Stimulated activated CD4-positive, alpha-beta T cell treated with anti-CD3 and anti-CD28 coated beads, Interleukin-12 subunit alpha, Interleukin-12 subunit beta, amount 100 ng/mL, for 24 hours (primary cell): Measurements from ENCODE around the gene MLXIP.
"Not testable (repeated sequence)": the region's sequence is repeated elsewhere in the genome, so short reads cannot be mapped to it uniquely, and the experiment has no call there.

Experiments
- DNase-seq, 2 experiments: peaks; one replicate each; pipeline ENCODE4 v3.0.0-alpha.2; 2020; ENCODE audit warnings: low read depth in 2 of 2

Gene MLXIP

GRCh38 chr12:122096014-122096413 lies 17.5 kb downstream of the MLXIP start:
- no peak for DNase-seq

GRCh38 chr12:122096591-122097149 lies 18.1 kb downstream of the MLXIP start:
- no peak for DNase-seq

DNA sequence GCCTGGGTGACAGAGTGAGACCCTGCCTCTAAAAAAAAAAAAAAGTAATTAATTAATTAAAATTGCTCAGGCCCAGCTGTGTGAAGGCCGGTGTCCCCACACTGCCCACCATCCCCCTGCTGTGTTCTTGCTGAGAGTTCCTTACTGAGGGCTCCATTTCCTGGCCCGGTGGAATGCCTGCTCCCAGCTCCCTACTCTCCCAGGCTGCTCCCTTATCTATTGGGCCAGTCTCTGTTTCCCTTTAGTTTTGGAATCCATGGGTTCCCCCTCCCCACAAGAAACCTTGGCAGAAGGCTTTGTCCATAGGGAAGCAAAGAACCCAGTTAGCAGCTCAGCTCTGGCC lies 19.0 kb downstream of the MLXIP start:
- DNase-seq = no peak

GRCh38 chr12:122097927-122098756 lies 19.6 kb downstream of the MLXIP start:
- DNase-seq = no peak

- DNase-seq = no peak
Observed at GRCh38 chr12:122099280-122099749, 20.8 kb downstream of the MLXIP start.

GRCh38 chr12:122099856-122100255 lies 21.3 kb downstream of the MLXIP start:
- DNase-seq = no peak

- DNase-seq = no peak
Observed at GRCh38 chr12:122100568-122100967, 22.0 kb downstream of the MLXIP start.

DNA sequence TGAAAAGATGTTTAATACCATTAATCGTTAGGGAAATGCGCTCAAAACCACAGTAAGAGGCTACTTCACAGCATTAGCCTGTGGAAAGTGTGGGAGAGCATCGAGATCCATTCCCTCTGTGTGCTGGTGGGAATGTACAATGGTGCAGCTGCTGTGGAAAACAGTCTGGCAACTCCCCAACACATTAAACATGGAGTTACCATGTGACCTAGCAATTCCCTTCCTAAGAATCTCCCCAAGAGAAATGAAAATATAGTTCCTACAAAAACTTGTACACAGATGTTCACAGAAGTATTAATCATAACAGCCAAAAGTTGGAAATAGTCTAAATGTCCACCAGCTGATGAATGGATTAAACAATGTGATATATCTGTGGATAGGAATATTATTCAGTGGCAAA lies 23.8 kb downstream of the MLXIP start:
- no peak for DNase-seq

GRCh38 chr12:122104844-122105243 lies 26.3 kb downstream of the MLXIP start:
- DNase-seq = no peak

GRCh38 chr12:122105496-122105895 lies 26.9 kb downstream of the MLXIP start:
- not testable (repeated sequence) for DNase-seq

DNA sequence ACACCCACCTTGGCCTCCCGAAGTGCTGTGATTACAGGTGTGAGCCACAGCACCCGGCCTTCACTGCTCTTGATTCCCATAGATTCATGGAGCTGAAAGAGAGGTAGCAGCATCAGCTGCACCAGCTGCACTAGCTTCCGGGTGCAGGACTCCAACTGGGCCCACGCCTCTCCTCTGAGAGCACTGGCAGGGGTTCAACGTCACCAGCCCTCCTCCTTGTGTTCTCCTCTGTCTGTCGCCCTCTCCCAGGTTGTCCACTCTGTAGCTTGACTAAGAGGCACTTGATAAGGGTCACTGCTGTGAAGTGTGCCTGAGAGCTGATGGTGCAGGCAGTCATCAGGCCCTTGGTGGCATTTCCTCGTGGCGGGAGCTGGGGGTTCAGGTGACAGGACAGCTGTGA lies 28.3 kb downstream of the MLXIP start:
- no peak for DNase-seq

GRCh38 chr12:122107261-122107660 lies 28.7 kb downstream of the MLXIP start:
- DNase-seq = no peak

DNA sequence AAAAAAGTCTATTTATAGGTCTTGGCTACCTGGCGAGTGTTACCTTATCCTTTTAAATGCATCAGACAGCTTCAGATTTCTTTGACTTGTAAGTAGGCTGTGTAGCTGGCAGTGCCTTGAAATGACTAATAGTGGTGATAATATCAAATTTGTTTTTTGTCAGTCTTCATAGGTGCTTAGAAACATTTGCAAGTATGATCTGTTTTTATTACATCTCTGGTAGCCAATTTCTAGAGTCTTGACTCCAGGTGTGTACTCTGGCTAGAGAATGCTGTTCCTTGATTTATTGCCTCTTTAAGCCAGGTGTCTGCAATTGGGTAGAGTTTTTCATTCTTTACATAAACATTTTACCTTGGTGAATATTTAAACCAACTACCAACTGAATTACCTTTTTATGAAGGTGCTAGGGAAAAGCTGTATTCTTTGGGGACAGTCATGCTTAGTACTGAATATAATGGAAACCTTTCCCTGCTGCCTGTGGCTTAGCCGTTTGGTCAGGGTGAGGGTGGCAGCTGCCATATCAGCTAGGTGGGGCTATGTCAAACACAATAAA lies 32.6 kb downstream of the MLXIP start:
- no peak for DNase-seq

GRCh38 chr12:122116707-122117535 lies 38.4 kb downstream of the MLXIP start:
- no peak for DNase-seq

DNA sequence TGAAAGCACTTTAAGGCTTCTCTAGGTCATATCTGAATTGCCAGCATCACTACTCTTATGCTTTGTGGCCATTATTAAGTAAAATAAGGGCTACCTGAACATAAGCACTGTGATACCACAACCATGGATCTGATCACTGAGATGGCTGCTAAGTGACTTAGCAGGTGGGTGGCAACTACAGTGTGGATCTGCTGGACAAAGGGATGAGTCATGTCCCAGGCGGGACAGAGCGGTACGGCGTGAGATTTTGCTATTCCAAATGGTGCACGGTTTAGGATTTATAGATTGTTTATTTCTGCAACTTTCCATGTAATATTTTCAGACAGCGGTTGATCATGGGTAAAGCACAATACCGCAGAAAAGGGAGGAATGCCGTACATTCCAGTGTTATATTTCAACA lies 39.4 kb downstream of the MLXIP start:
- DNase-seq = no peak

DNA sequence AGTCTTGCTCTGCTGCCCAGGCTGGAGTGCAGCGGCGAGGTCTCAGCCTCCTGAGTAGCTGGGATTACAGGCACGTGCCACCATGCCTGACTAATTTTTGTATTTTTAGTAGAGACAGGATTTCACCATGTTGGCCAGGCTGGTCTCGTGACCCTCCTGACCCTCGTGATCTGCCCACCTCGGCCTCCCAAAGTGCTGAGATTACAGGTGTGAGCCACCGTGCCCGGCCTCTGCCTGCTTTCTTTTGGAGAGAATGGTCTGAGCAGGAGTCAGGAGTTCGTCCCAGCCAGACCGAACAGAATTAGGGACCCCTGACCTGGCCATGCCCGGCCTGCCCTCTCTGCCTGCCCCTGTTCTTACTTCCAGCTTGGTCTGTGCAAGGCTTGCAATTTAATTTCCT lies 42.8 kb downstream of the MLXIP start:
- DNase-seq = not testable (repeated sequence)

DNA sequence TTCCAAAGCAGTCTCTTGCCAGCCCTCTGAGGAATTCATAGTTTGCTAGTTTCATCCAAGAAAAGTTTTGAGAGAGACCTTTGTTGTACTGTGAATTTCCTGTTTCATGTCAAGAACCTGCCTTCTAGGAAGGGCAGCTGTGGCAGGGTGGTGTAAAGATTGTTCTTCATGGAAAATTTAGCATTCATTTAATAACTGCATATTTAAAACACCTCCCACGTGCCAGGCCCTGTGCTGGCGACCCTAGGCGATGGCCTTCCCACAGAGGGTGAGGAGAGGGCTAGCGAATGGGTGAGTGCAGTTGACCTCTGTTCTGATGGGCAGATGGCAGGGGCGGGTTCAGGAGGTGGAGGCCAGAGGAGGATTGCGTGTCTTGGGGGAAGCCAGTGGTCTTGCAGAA lies 43.2 kb downstream of the MLXIP start:
- DNase-seq = no peak

GRCh38 chr12:122123051-122123760 lies 44.6 kb downstream of the MLXIP start:
- DNase-seq = peak; percentile 33 to 67

GRCh38 chr12:122123761-122124145 lies 45.2 kb downstream of the MLXIP start:
- no peak for DNase-seq

DNA sequence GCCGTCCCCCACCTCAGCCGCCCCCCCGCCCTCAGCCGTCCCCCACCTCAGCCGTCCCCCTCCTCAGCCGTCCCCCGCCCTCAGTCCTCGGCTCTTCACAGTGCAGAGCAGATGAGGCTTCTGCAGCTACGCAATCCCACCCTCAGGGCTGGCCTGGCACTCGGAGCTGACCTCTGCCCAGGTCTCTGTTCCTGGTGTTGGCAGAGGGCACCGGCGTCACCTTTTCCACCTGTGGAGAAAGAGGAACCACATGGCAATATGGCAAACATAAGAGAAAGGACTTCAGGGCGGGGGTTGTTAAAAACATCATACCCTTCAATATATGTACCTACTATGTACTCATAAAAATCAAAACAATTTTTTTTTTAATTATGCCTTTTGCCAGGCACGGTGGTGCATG lies 45.8 kb downstream of the MLXIP start:
- DNase-seq = no peak

DNA sequence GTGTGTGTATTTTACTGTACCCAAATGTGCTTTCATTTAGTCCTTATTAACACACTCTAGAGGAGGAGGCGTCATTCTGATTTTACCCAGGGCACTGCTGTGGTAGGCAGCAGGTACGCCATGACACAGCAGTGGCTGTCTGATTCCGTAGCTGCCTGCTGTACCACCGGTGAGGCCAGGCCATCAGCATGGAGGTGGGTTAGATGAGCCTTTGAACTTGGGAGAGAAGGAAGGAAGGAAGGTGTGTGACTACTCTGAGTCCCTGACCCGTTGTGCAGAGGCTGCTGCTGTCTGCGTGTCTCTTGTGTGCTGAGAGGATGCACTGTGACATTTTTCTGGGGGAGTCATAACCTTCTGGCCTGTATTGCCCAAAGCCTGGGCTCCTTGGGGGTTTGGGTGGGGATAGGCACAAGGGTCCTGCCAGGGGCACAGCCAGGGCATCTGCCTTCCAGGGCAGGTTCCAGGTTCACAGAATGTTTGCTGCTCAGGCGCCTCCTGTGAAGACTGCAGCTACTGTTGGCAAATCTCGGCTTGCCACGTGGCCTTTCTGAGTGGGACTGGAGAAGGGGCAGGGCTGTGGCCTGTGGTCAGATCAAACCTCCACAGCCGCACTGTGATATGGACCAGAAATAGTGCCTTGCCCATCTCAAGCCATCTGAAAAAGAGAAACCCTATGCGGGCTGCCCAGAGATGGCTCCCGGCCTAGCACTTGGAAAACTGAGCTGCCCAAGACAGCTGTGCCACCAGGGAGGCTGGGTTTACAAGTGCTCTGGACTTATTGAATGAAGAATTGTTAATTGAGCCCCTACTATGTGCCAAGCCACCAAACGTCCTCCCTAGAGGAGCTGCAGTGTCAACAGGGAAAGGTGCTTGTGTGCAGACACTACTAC lies 47.1 kb downstream of the MLXIP start:
- DNase-seq = no peak
